Keratinocyte (primary cell): ENCODE results near the gene ERVK3-1.

Experiments
- CTCF ChIP-seq, 3 experiments: IDR thresholded peaks in 1 of 3; conservative IDR thresholded peaks in 1 of 3; optimal IDR thresholded peaks in 1 of 3; 2 replicates in 2 of 3; 3 replicates in 1 of 3; pipeline versions ENCODE3 to v1.5.1; 2011; ENCODE audit warnings: low read length in 3 of 3, mild to moderate bottlenecking in 3 of 3, moderate library complexity in 2 of 3, control low read depth in 1 of 3, inconsistent platforms in 1 of 3; ENCODE audit not compliant: insufficient read depth in 2 of 3; ENCODE audit errors: extremely low read depth in 1 of 3
- EZH2 ChIP-seq: IDR thresholded peaks from one replicate; pipeline ENCODE4 v1.6.1; 2012; ENCODE audit warnings: inconsistent platforms, mild to moderate bottlenecking, low read length, moderate library complexity

GRCh38 chr19:58362272-58362994 is 57.3 kb downstream of the ERVK3-1 start, which contains the start of gene ZNF497:
- TF ChIP-seq CTCF (optimal IDR thresholded peaks at IDR 0.05 in 1 of 3, IDR thresholded peaks at IDR 0.05 in 1 of 3, conservative IDR thresholded peaks at IDR 0.05 in 1 of 3; ENCODE audit: extremely low read depth in 1 of 3, insufficient read depth in 2 of 3, low read length in 3 of 3) (peak in 1 of 3 experiments; percentile 3), EZH2 (no peak)
